Measurements from ENCODE around the gene DERA. TPM values are rescaled to one million over a fixed set of nuclear protein-coding genes. Genes with fewer than 3 reads are reported as not detected.

DERA gene
- total RNA-seq, 1 experiment from 2014 or later: 67.6 TPM

GRCh38 chr12:15982921-15983320, 71.8 kb downstream of the DERA start:
- intact Hi-C loops (cut with micrococcal nuclease; ENCODE audit: unreplicated experiment): no loop called here
- CTCF ChIA-PET: no interaction called here
- no peak for DNase-seq
- H3K27me3 ChIP-seq (ENCODE audit: insufficient read depth, low read depth): no peaks in the 10 kb centered on the region
- H3K4me2 ChIP-seq: no peak overlapping the region
- no peaks in the 10 kb centered on the region for H3K79me2 ChIP-seq (ENCODE audit: low read depth)
- H3K4me1 ChIP-seq (replicated peaks; ENCODE audit: insufficient read depth): peaks cover 27% of the 10 kb centered on the region
- no peak overlapping the region for H3K4me3 ChIP-seq
- TF ChIP-seq CTCF (conservative IDR thresholded peaks at IDR 0.05): no peak
- TF ChIP-seq EZH2 (IDR thresholded peaks at IDR 0.05; ENCODE audit: low read depth): no peak
- H3F3A ChIP-seq (ENCODE audit: insufficient read depth, low read depth): peaks cover 22% of the 10 kb centered on the region
- H4K20me1 ChIP-seq (ENCODE audit: insufficient read depth): no peaks in the 10 kb centered on the region
- no peak overlapping the region for H2AFZ ChIP-seq
- BruUV-seq (replicated peaks): no TSS peak
- H3K9me3 ChIP-seq (ENCODE audit: insufficient read depth, low read depth): no peaks in the 10 kb centered on the region
- H3K27ac ChIP-seq: no peak overlapping the region
- POLR2A ChIA-PET (ENCODE audit: unreplicated experiment): interaction anchor here (1.0 kb wide), 1 partner anchor 72 kb away, joined by 7 read pairs; the partner anchor contains the start of gene DERA
- H3K9me2 ChIP-seq (ENCODE audit: insufficient read depth): no peaks in the 10 kb centered on the region
- H3K36me3 ChIP-seq (ENCODE audit: low read depth): peaks cover 8% of the 10 kb centered on the region; the same call in 1 of the 2 replicates

GRCh38 chr12:15984097-15984800, 73.1 kb downstream of the DERA start:
- Histone ChIP-seq H3K4me3 (no peak overlapping the region), H3K9me2 (ENCODE audit: insufficient read depth) (no peaks in the 10 kb centered on the region), H3F3A (ENCODE audit: insufficient read depth, low read depth) (peaks cover 9% of the 10 kb centered on the region), H3K4me1 (replicated peaks; ENCODE audit: insufficient read depth) (peaks cover 14% of the 10 kb centered on the region), H3K27ac (no peak overlapping the region), H3K79me2 (ENCODE audit: low read depth) (no peaks in the 10 kb centered on the region), H3K9me3 (ENCODE audit: insufficient read depth, low read depth) (no peaks in the 10 kb centered on the region), H3K36me3 (ENCODE audit: low read depth) (peaks cover 8% of the 10 kb centered on the region; the same call in 1 of the 2 replicates), H3K27me3 (ENCODE audit: insufficient read depth, low read depth) (no peaks in the 10 kb centered on the region), H2AFZ (no peak overlapping the region), H3K4me2 (no peak overlapping the region), H4K20me1 (ENCODE audit: insufficient read depth) (no peaks in the 10 kb centered on the region)
- intact Hi-C loops (cut with micrococcal nuclease; ENCODE audit: unreplicated experiment): no loop called here
- no peak for DNase-seq
- ChIA-PET POLR2A (ENCODE audit: unreplicated experiment) (no interaction called here), CTCF (no interaction called here)
- no TSS peak for BruUV-seq (replicated peaks)
- TF ChIP-seq CTCF (conservative IDR thresholded peaks at IDR 0.05) (no peak), EZH2 (IDR thresholded peaks at IDR 0.05; ENCODE audit: low read depth) (no peak)

- peaks cover 6% of the 10 kb centered on the region; the same call in 1 of the 2 replicates for H3K36me3 ChIP-seq (ENCODE audit: low read depth)
- ChIA-PET CTCF (interaction anchor here (0.6 to 0.7 kb wide), 2 partner anchors 11 to 1005 kb away, joined by 3 read pairs; no protein-coding TSS in a partner anchor), POLR2A (ENCODE audit: unreplicated experiment) (no interaction called here)
- H3K27ac ChIP-seq: no peak overlapping the region
- H3K9me2 ChIP-seq (ENCODE audit: insufficient read depth): no peaks in the 10 kb centered on the region
- intact Hi-C loops (cut with micrococcal nuclease; ENCODE audit: unreplicated experiment): no loop called here
- 0 out of 2 replicates have a peak, but pooled peaks cover 2% of the 10 kb centered on the region for H3F3A ChIP-seq (ENCODE audit: insufficient read depth, low read depth)
- H3K4me3 ChIP-seq: no peak overlapping the region
- no peaks in the 10 kb centered on the region for H3K27me3 ChIP-seq (ENCODE audit: insufficient read depth, low read depth)
- no peak for DNase-seq
- no peak overlapping the region for H3K4me2 ChIP-seq
- no peak overlapping the region for H2AFZ ChIP-seq
- no TSS peak for BruUV-seq (replicated peaks)
- H3K79me2 ChIP-seq (ENCODE audit: low read depth): no peaks in the 10 kb centered on the region
- TF ChIP-seq CTCF (conservative IDR thresholded peaks at IDR 0.05) (no peak), EZH2 (IDR thresholded peaks at IDR 0.05; ENCODE audit: low read depth) (no peak)
- peaks cover 7% of the 10 kb centered on the region for H3K4me1 ChIP-seq (replicated peaks; ENCODE audit: insufficient read depth)
- no peaks in the 10 kb centered on the region for H4K20me1 ChIP-seq (ENCODE audit: insufficient read depth)
- no peaks in the 10 kb centered on the region for H3K9me3 ChIP-seq (ENCODE audit: insufficient read depth, low read depth)
Observed at GRCh38 chr12:15984963-15985362, 73.8 kb downstream of the DERA start.
